Ammon's horn (tissue), 1 donor: ENCODE results near the gene HYAL2.

ENCODE experiments used
- DNase-seq: peaks from one replicate; pipeline ENCODE4 v3.0.0-alpha.2; 2016; ENCODE audit warnings: low spot score

HYAL2 gene

GRCh38 chr3:50350213-50350526 is 27.6 kb upstream of the HYAL2 start:
- DNase-seq, result no peak

- DNase-seq, result peak; percentile 81
These were observed 24.8 kb upstream of the HYAL2 start for GRCh38 chr3:50347187-50347813.

- DNase-seq, result no peak
These were observed 23.2 kb upstream of the HYAL2 start, which contains the start of gene ZMYND10 for GRCh38 chr3:50345586-50346234. TSS of gene ZMYND10 (minus strand) at chr3:50345732. CDS start at chr3:50345579, 153 bp downstream.

GRCh38 chr3:50345008-50345407 is 22.5 kb upstream of the HYAL2 start:
- no peak for DNase-seq

GRCh38 chr3:50342813-50343633 is 20.5 kb upstream of the HYAL2 start:
- no peak for DNase-seq

- DNase-seq, result no peak
These were observed 19.6 kb upstream of the HYAL2 start for GRCh38 chr3:50341996-50342650.

- no peak for DNase-seq
These were observed 19.0 kb upstream of the HYAL2 start for GRCh38 chr3:50341537-50341936.

- no peak for DNase-seq
These were observed 18.1 kb upstream of the HYAL2 start, which contains the start of gene RASSF1 for GRCh38 chr3:50340448-50341329. TSS of gene RASSF1 (minus strand) at chr3:50340836. CDS start at chr3:50340805, 31 bp downstream.

- no peak for DNase-seq
These were observed 17.6 kb upstream of the HYAL2 start for GRCh38 chr3:50340147-50340447.

GRCh38 chr3:50339485-50340146 is 17.1 kb upstream of the HYAL2 start:
- no peak for DNase-seq

- no peak for DNase-seq
These were observed 16.4 kb upstream of the HYAL2 start for GRCh38 chr3:50338965-50339364.

GRCh38 chr3:50337175-50337861 is 14.8 kb upstream of the HYAL2 start:
- peak; percentile 99 for DNase-seq

GRCh38 chr3:50336452-50337174 is 14.1 kb upstream of the HYAL2 start:
- no peak for DNase-seq

GRCh38 chr3:50334339-50335075 is 12.0 kb upstream of the HYAL2 start:
- DNase-seq, result no peak

GRCh38 chr3:50333744-50334328 is 11.3 kb upstream of the HYAL2 start:
- DNase-seq, result no peak

GRCh38 chr3:50331364-50331907 is 8.9 kb upstream of the HYAL2 start:
- DNase-seq, result no peak

GRCh38 chr3:50330330-50330729 is 7.8 kb upstream of the HYAL2 start:
- DNase-seq, result no peak

GRCh38 chr3:50327943-50328691 is 5.6 kb upstream of the HYAL2 start, which contains the start of gene TUSC2:
TSS of gene TUSC2 (minus strand) at chr3:50328223. CDS start at chr3:50328099, 124 bp downstream.
- DNase-seq, result peak; percentile 99
